ENCODE results near the gene ZDHHC7.

Gene ZDHHC7

GRCh38 chr16:85017633-85018032 lies 6.3 kb upstream of the ZDHHC7 start:
- no peak for DNase-seq

- DNase-seq = no peak
These were observed 5.8 kb upstream of the ZDHHC7 start for GRCh38 chr16:85017151-85017550.

GRCh38 chr16:85015481-85016187 lies 4.3 kb upstream of the ZDHHC7 start:
- no peak for DNase-seq

GRCh38 chr16:85014311-85014710 lies 3.0 kb upstream of the ZDHHC7 start:
- DNase-seq = no peak

GRCh38 chr16:85011846-85012284 lies 530 bp upstream of the ZDHHC7 start:
- no peak for DNase-seq

- DNase-seq = no peak
These were observed 847 bp downstream of the ZDHHC7 start for GRCh38 chr16:85010446-85010930.

GRCh38 chr16:85008271-85008670 lies 3.1 kb downstream of the ZDHHC7 start:
- DNase-seq = no peak

GRCh38 chr16:85007496-85008214 lies 3.7 kb downstream of the ZDHHC7 start:
- DNase-seq = no peak

GRCh38 chr16:85006639-85007038 lies 4.7 kb downstream of the ZDHHC7 start:
- DNase-seq = peak; percentile 70

- DNase-seq = peak; percentile 57
These were observed 5.9 kb downstream of the ZDHHC7 start for GRCh38 chr16:85005285-85006069.

- DNase-seq = peak; percentile 94
These were observed 6.6 kb downstream of the ZDHHC7 start for GRCh38 chr16:85004587-85005205.

- DNase-seq = no peak
These were observed 7.4 kb downstream of the ZDHHC7 start for GRCh38 chr16:85003725-85004586.

- no peak for DNase-seq
These were observed 8.3 kb downstream of the ZDHHC7 start for GRCh38 chr16:85003076-85003475.

- DNase-seq = no peak
These were observed 8.7 kb downstream of the ZDHHC7 start for GRCh38 chr16:85002608-85003007.

GRCh38 chr16:85002099-85002541 lies 9.2 kb downstream of the ZDHHC7 start:
- no peak for DNase-seq

- no peak for DNase-seq
These were observed 11.4 kb downstream of the ZDHHC7 start for GRCh38 chr16:84999857-85000480.

- no peak for DNase-seq
These were observed 12.1 kb downstream of the ZDHHC7 start for GRCh38 chr16:84999200-84999599.

- no peak for DNase-seq
These were observed 15.0 kb downstream of the ZDHHC7 start for GRCh38 chr16:84996365-84996764.

- no peak for DNase-seq
These were observed 15.7 kb downstream of the ZDHHC7 start for GRCh38 chr16:84995663-84996062.

GRCh38 chr16:84993926-84994325 lies 17.4 kb downstream of the ZDHHC7 start:
- no peak for DNase-seq

GRCh38 chr16:84992717-84993075 lies 18.6 kb downstream of the ZDHHC7 start:
- DNase-seq = no peak

GRCh38 chr16:84990782-84991181 lies 20.6 kb downstream of the ZDHHC7 start:
- DNase-seq = no peak

Data from fibroblast of skin of right quadriceps (primary cell).